Astrocyte (in vitro differentiated cells and primary cell): ENCODE measurements around the gene QPCT. TPM values are rescaled to one million over a fixed set of nuclear protein-coding genes. Genes with fewer than 3 reads are reported as not detected.

Source experiments
- DNase-seq: peaks from one replicate; pipeline ENCODE4 v3.0.0-alpha.2; 2010; ENCODE audit warnings: low read depth
- FAIRE-seq: peaks from 2 replicates; lab custom pipeline; 2011; peaks lifted over from hg19 to GRCh38; lab: Jason Lieb, UNC
- H2AFZ ChIP-seq: 2 replicates; pipeline ENCODE4 v1.6.0; 2012; ENCODE audit warnings: low read depth, low read length, inconsistent platforms
- H3K27ac ChIP-seq: 2 replicates; pipeline ENCODE4 v1.5.1; 2011; ENCODE audit warnings: low read depth, low read length, inconsistent platforms
- H3K27me3 ChIP-seq: 2 replicates; pipeline ENCODE4 v1.6.0; 2011; ENCODE audit warnings: low read length, inconsistent platforms; ENCODE audit not compliant: insufficient read depth
- H3K36me3 ChIP-seq: 2 replicates; pipeline ENCODE4 v1.5.1; 2011; ENCODE audit warnings: low read length, inconsistent platforms; ENCODE audit not compliant: insufficient read depth
- H3K4me1 ChIP-seq: 2 replicates; pipeline ENCODE4 v1.5.1; 2011; ENCODE audit warnings: low read length, inconsistent platforms; ENCODE audit not compliant: insufficient read depth
- H3K4me2 ChIP-seq: 2 replicates; pipeline ENCODE4 v1.6.0; 2012; ENCODE audit warnings: low read length, inconsistent platforms
- H3K4me3 ChIP-seq: 2 replicates; pipeline ENCODE4 v1.5.1; 2011; ENCODE audit warnings: low read depth, mild to moderate bottlenecking, low read length, inconsistent platforms; ENCODE audit not compliant: insufficient read depth
- H3K79me2 ChIP-seq: 2 replicates; pipeline ENCODE4 v1.6.0; 2012; ENCODE audit warnings: mild to moderate bottlenecking, low read length, inconsistent platforms; ENCODE audit not compliant: insufficient read depth
- H3K9ac ChIP-seq: 2 replicates; pipeline ENCODE4 v1.6.0; 2012; ENCODE audit warnings: mild to moderate bottlenecking, low read length, inconsistent platforms
- H3K9me3 ChIP-seq: 2 replicates; pipeline ENCODE4 v1.5.1; 2012; ENCODE audit warnings: low read depth, mild to moderate bottlenecking, low read length, inconsistent platforms; ENCODE audit not compliant: insufficient read depth
- H4K20me1 ChIP-seq: 2 replicates; pipeline ENCODE4 v1.6.0; 2012; ENCODE audit warnings: low read length, inconsistent platforms; ENCODE audit not compliant: insufficient read depth
- H3K27ac Mint-ChIP-seq: one replicate; pipeline ENCODE4 v1.8.0; 2021; ENCODE audit warnings: mild to moderate bottlenecking, mixed read lengths; ENCODE audit not compliant: unreplicated experiment
- H3K27me3 Mint-ChIP-seq: one replicate; pipeline ENCODE4 v1.8.0; 2021; ENCODE audit warnings: low read depth, mixed read lengths; ENCODE audit not compliant: unreplicated experiment
- H3K36me3 Mint-ChIP-seq: one replicate; pipeline ENCODE4 v1.8.0; 2021; ENCODE audit warnings: low read depth, mixed read lengths; ENCODE audit not compliant: unreplicated experiment
- H3K4me1 Mint-ChIP-seq: one replicate; pipeline ENCODE4 v1.8.0; 2021; ENCODE audit warnings: low read depth, mixed read lengths; ENCODE audit not compliant: unreplicated experiment
- H3K4me3 Mint-ChIP-seq: one replicate; pipeline ENCODE4 v1.8.0; 2021; ENCODE audit warnings: mild to moderate bottlenecking, moderate library complexity, mixed read lengths; ENCODE audit not compliant: unreplicated experiment
- H3K9me3 Mint-ChIP-seq: one replicate; pipeline ENCODE4 v1.8.0; 2021; ENCODE audit warnings: mild to moderate bottlenecking, mixed read lengths; ENCODE audit not compliant: unreplicated experiment
- EZH2 ChIP-seq: IDR thresholded peaks from 2 replicates; pipeline ENCODE4 v1.6.1; 2012; ENCODE audit warnings: mild to moderate bottlenecking, low read length, inconsistent platforms; ENCODE audit not compliant: insufficient read depth
- total RNA-seq: library from RNA; stranded (reverse); gene quantifications from 2 replicates; pipeline ENCODE4 v1.2.1, GENCODE V29; 2021
- TF ChIP-seq, protein P1 (sequence below): IDR thresholded peaks from 2 replicates; pipeline ENCODE4 v1.5.1; 2011; ENCODE audit warnings: low read depth, mild to moderate bottlenecking, inconsistent platforms, low read length, moderate library complexity; ENCODE audit not compliant: insufficient read depth

The QPCT gene
- total RNA-seq, 1 donor from 2014 or later = 23.1 TPM

- H3K79me2 ChIP-seq = no peaks in the 10 kb centered on the region
- FAIRE-seq = no peak
- H3K27ac ChIP-seq = no peak overlapping the region
- DNase-seq = no peak
- Mint-ChIP-seq H3K27me3 (peaks cover 6% of the 10 kb centered on the region), H3K27ac (no peak overlapping the region), H3K4me1 (peaks cover 13% of the 10 kb centered on the region), H3K4me3 (no peak overlapping the region), H3K9me3 (peaks cover 7% of the 10 kb centered on the region), H3K36me3 (peaks cover 6% of the 10 kb centered on the region)
- no peak overlapping the region for H3K4me2 ChIP-seq
- H3K4me1 ChIP-seq = no peaks in the 10 kb centered on the region
- no peaks in the 10 kb centered on the region for H3K36me3 ChIP-seq
- H3K4me3 ChIP-seq = no peak overlapping the region
- no peak overlapping the region for H3K9ac ChIP-seq
- no peaks in the 10 kb centered on the region for H3K9me3 ChIP-seq
- H2AFZ ChIP-seq = no peak overlapping the region
- no peaks in the 10 kb centered on the region for H4K20me1 ChIP-seq
- H3K27me3 ChIP-seq = no peaks in the 10 kb centered on the region
- no peak for TF ChIP-seq EZH2
- TF ChIP-seq, protein P1, sequence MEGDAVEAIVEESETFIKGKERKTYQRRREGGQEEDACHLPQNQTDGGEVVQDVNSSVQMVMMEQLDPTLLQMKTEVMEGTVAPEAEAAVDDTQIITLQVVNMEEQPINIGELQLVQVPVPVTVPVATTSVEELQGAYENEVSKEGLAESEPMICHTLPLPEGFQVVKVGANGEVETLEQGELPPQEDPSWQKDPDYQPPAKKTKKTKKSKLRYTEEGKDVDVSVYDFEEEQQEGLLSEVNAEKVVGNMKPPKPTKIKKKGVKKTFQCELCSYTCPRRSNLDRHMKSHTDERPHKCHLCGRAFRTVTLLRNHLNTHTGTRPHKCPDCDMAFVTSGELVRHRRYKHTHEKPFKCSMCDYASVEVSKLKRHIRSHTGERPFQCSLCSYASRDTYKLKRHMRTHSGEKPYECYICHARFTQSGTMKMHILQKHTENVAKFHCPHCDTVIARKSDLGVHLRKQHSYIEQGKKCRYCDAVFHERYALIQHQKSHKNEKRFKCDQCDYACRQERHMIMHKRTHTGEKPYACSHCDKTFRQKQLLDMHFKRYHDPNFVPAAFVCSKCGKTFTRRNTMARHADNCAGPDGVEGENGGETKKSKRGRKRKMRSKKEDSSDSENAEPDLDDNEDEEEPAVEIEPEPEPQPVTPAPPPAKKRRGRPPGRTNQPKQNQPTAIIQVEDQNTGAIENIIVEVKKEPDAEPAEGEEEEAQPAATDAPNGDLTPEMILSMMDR = no peak
These were observed 10.1 kb downstream of the QPCT start for GRCh38 chr2:37354531-37354930.

GRCh38 chr2:37355735-37356134, 11.3 kb downstream of the QPCT start:
- Histone ChIP-seq H3K27ac (no peak overlapping the region), H3K27me3 (no peaks in the 10 kb centered on the region), H2AFZ (no peak overlapping the region), H3K4me1 (no peaks in the 10 kb centered on the region), H3K4me2 (no peak overlapping the region), H3K9ac (no peak overlapping the region), H4K20me1 (no peaks in the 10 kb centered on the region), H3K79me2 (no peaks in the 10 kb centered on the region), H3K4me3 (no peak overlapping the region), H3K9me3 (no peaks in the 10 kb centered on the region), H3K36me3 (no peaks in the 10 kb centered on the region)
- Mint-ChIP-seq H3K4me3 (no peak overlapping the region), H3K4me1 (peaks cover 4% of the 10 kb centered on the region), H3K27me3 (peaks cover 6% of the 10 kb centered on the region), H3K36me3 (peaks cover 6% of the 10 kb centered on the region), H3K9me3 (peaks cover 7% of the 10 kb centered on the region), H3K27ac (no peak overlapping the region)
- no peak for DNase-seq
- TF ChIP-seq, protein P1 = no peak
- no peak for TF ChIP-seq EZH2
- no peak for FAIRE-seq

DNA sequence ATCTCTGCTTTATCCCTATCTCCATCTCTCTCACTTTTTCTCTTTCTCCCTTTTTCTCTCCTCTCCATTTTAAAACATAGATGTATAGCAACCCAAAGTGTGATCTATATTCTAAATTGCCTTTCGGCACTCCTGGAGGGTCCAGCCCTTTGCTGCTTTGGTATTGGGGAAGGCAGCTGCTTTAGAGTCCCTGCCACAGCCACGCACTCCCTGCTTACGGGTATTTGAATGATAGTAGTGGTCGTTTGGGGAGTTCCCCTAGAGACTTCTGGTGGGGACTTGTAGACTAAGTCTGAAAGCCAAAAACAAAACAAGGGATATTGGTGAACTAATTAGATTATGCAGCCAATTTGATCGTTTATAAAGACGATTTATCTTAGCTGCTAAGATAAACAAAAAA, 11.9 kb downstream of the QPCT start:
- FAIRE-seq (no peak), DNase-seq (no peak)
- Mint-ChIP-seq H3K4me1 (no peaks in the 10 kb centered on the region), H3K9me3 (peaks cover 7% of the 10 kb centered on the region), H3K4me3 (no peak overlapping the region), H3K27ac (no peak overlapping the region), H3K36me3 (peaks cover 6% of the 10 kb centered on the region), H3K27me3 (peaks cover 7% of the 10 kb centered on the region)
- Histone ChIP-seq H3K9me3 (no peaks in the 10 kb centered on the region), H3K27ac (no peak overlapping the region), H3K9ac (no peak overlapping the region), H3K27me3 (no peaks in the 10 kb centered on the region), H3K4me1 (no peaks in the 10 kb centered on the region), H4K20me1 (no peaks in the 10 kb centered on the region), H3K79me2 (no peaks in the 10 kb centered on the region), H3K4me3 (no peak overlapping the region), H3K36me3 (no peaks in the 10 kb centered on the region), H3K4me2 (no peak overlapping the region), H2AFZ (no peak overlapping the region)
- TF ChIP-seq EZH2 = no peak
- TF ChIP-seq, protein P1 = no peak
